SK-N-SH (cell line): Measurements from ENCODE around the gene XRCC5. TPM values are rescaled to one million over a fixed set of nuclear protein-coding genes. Genes with fewer than 3 reads are reported as not detected.

Experiments
- CTCF ChIA-PET: fragments of 300-600, 350-600 bp; formaldehyde crosslinking; extraction: SDS; loops from one replicate; lab custom pipeline; 2021; lab: Yijun Ruan, JAX
- POLR2A ChIA-PET: fragments of 350-600 bp; sonication (Branson Sonifier 250); formaldehyde crosslinking; extraction: SDS; loops from one replicate; lab custom pipeline; 2020; ENCODE audit warnings: antibody characterized with exemption, inconsistent platforms; lab: Yijun Ruan, JAX
- DNase-seq: peaks from one replicate; pipeline ENCODE4 v3.0.0; 2012
- H2AFZ ChIP-seq: fragments of 200-600 bp; sonication (generic); 2 replicates; pipeline ENCODE4 v1.8.1; 2016; ENCODE audit warnings: antibody characterized with exemption, mild to moderate bottlenecking, low read depth
- H3F3A ChIP-seq: fragments of 200-600 bp; sonication (generic); replicated peaks from 2 replicates; pipeline ENCODE3; 2016; ENCODE audit warnings: antibody characterized with exemption, mild to moderate bottlenecking; ENCODE audit not compliant: insufficient read depth
- H3K27ac ChIP-seq, 2 experiments: fragments of 200-500 bp in 1 of 2; fragments of 200-600 bp in 1 of 2; sonication (Bioruptor generic) in 1 of 2; sonication (generic), shearing (Covaris generic) in 1 of 2; 2 replicates each; pipeline versions ENCODE4 v1.5.1 to v1.6.1; 2014 to 2016; ENCODE audit warnings: low read depth in 2 of 2, inconsistent platforms in 1 of 2, low read length in 1 of 2, mild to moderate bottlenecking in 1 of 2, mixed read lengths in 1 of 2
- H3K27me3 ChIP-seq: fragments of 200-600 bp; sonication (generic), shearing (Covaris generic); 2 replicates; pipeline ENCODE4 v1.6.1; 2016; ENCODE audit warnings: mixed run types; ENCODE audit not compliant: insufficient read depth
- H3K36me3 ChIP-seq, 2 experiments: fragments of 200-500 bp in 1 of 2; fragments of 200-600 bp in 1 of 2; sonication (Bioruptor generic) in 1 of 2; sonication (generic) in 1 of 2; replicated peaks in 1 of 2; 2 replicates each; pipeline versions ENCODE3 to v1.5.1; 2014 to 2016; ENCODE audit warnings: low read length in 1 of 2, mild to moderate bottlenecking in 1 of 2; ENCODE audit not compliant: insufficient read depth in 2 of 2, control insufficient read depth in 1 of 2
- H3K4me1 ChIP-seq, 2 experiments: fragments of 200-500 bp in 1 of 2; fragments of 200-600 bp in 1 of 2; sonication (Bioruptor generic) in 1 of 2; sonication (generic), shearing (Covaris generic) in 1 of 2; 2 replicates each; pipeline versions ENCODE4 v1.5.1 to v1.6.1; 2014 to 2016; ENCODE audit warnings: low read depth in 1 of 2, low read length in 1 of 2, mixed run types in 1 of 2; ENCODE audit not compliant: insufficient read depth in 2 of 2, control insufficient read depth in 1 of 2
- H3K4me2 ChIP-seq: fragments of 200-600 bp; sonication (generic), shearing (Covaris generic); 2 replicates; pipeline ENCODE4 v1.6.1; 2017; ENCODE audit warnings: mixed run types
- H3K4me3 ChIP-seq, 2 experiments: fragments of 200-500 bp in 1 of 2; fragments of 200-600 bp in 1 of 2; sonication (Bioruptor generic) in 1 of 2; sonication (generic), shearing (Covaris generic) in 1 of 2; 2 replicates each; pipeline versions ENCODE4 v1.5.1 to v1.8.1; 2014 to 2016; ENCODE audit warnings: low read depth in 2 of 2, inconsistent platforms in 1 of 2, low read length in 1 of 2, mild to moderate bottlenecking in 1 of 2, mixed read lengths in 1 of 2, moderate library complexity in 1 of 2
- H3K79me2 ChIP-seq: fragments of 200-600 bp; sonication (generic); 2 replicates; pipeline ENCODE4 v1.8.1; 2017; ENCODE audit warnings: mild to moderate bottlenecking; ENCODE audit not compliant: insufficient read depth
- H3K9ac ChIP-seq: fragments of 200-600 bp; sonication (generic); 2 replicates; pipeline ENCODE4 v1.6.1; 2017; ENCODE audit warnings: mixed run types
- H3K9me2 ChIP-seq: fragments of 200-600 bp; sonication (generic); 2 replicates; pipeline ENCODE4 v1.6.1; 2017; ENCODE audit warnings: mixed run types
- H3K9me3 ChIP-seq: fragments of 200-600 bp; sonication (generic); 2 replicates; pipeline ENCODE4 v1.6.1; 2017; ENCODE audit warnings: mixed run types, mild to moderate bottlenecking, moderate library complexity
- H4K20me1 ChIP-seq: fragments of 200-600 bp; sonication (generic); 2 replicates; pipeline ENCODE4 v1.6.1; 2017; ENCODE audit warnings: mild to moderate bottlenecking, mixed run types; ENCODE audit not compliant: insufficient read depth
- CHD2 ChIP-seq: fragments of 150-350 bp; IDR thresholded peaks from 2 replicates; pipeline ENCODE4 v1.6.1; 2018; ENCODE audit warnings: low read length; ENCODE audit not compliant: partially characterized antibody
- CTCF ChIP-seq: fragments of 200-600 bp; sonication (generic); IDR thresholded peaks from 2 replicates; pipeline ENCODE4 v1.6.1; 2017; ENCODE audit warnings: antibody characterized with exemption, mild to moderate bottlenecking, moderate library complexity
- EP300 ChIP-seq, 2 experiments: IDR thresholded peaks; 2 replicates each; pipeline versions ENCODE4 v1.4.0 to v1.6.1; 2012; ENCODE audit warnings: borderline replicate concordance in 1 of 2, low read depth in 1 of 2, low read length in 1 of 2
- EZH2phosphoT487 ChIP-seq: fragments of 200-600 bp; sonication (generic); IDR thresholded peaks from 2 replicates; pipeline ENCODE4 v1.6.1; 2017; ENCODE audit warnings: low read depth, mixed run types, mild to moderate bottlenecking, antibody characterized with exemption, moderate library complexity, borderline replicate concordance
- FOXM1 ChIP-seq: IDR thresholded peaks from 2 replicates; pipeline ENCODE4 v1.4.0; 2012; ENCODE audit warnings: low read depth, mild to moderate bottlenecking
- IRF3 ChIP-seq: fragments of 150-350 bp; IDR thresholded peaks from 2 replicates; pipeline ENCODE4 v1.6.1; 2016; ENCODE audit warnings: mild to moderate bottlenecking, low read depth, low read length
- JUND ChIP-seq: IDR thresholded peaks from 2 replicates; pipeline ENCODE4 v1.4.0; 2012
- MAX ChIP-seq: IDR thresholded peaks from 2 replicates; pipeline ENCODE4 v1.4.0; 2012; ENCODE audit warnings: low read depth
- MEF2A ChIP-seq: IDR thresholded peaks from 2 replicates; pipeline ENCODE4 v1.4.0; 2012; ENCODE audit warnings: low read depth, borderline replicate concordance
- NFIC ChIP-seq: IDR thresholded peaks from 2 replicates; pipeline ENCODE4 v1.4.0; 2012; ENCODE audit warnings: borderline replicate concordance
- PBX3 ChIP-seq: IDR thresholded peaks from 2 replicates; pipeline ENCODE4; 2012
- RCOR1 ChIP-seq: fragments of 150-350 bp; IDR thresholded peaks from 2 replicates; pipeline ENCODE4 v1.6.1; 2017; ENCODE audit warnings: antibody characterized with exemption, low read length
- RFX5 ChIP-seq: IDR thresholded peaks from 2 replicates; pipeline ENCODE4 v1.6.1; 2012; ENCODE audit warnings: mild to moderate bottlenecking, improper control_type of control experiment, low read length
- SMC3 ChIP-seq: IDR thresholded peaks from 2 replicates; pipeline ENCODE4 v1.6.1; 2012; ENCODE audit warnings: low read depth, low read length, improper control_type of control experiment
- TAF1 ChIP-seq: IDR thresholded peaks from 2 replicates; pipeline ENCODE4 v1.6.1; 2012; ENCODE audit warnings: low read depth, mild to moderate bottlenecking, low read length, moderate library complexity, borderline replicate concordance
- TCF12 ChIP-seq: IDR thresholded peaks from 2 replicates; pipeline ENCODE4 v1.4.0; 2012
- TEAD4 ChIP-seq: IDR thresholded peaks from 2 replicates; pipeline ENCODE4 v1.4.0; 2012; ENCODE audit warnings: mild to moderate bottlenecking, borderline replicate concordance; ENCODE audit not compliant: insufficient read depth
- USF1 ChIP-seq: IDR thresholded peaks from 2 replicates; pipeline ENCODE4 v1.4.0; 2012; ENCODE audit warnings: low read depth, borderline replicate concordance
- USF2 ChIP-seq: fragments of 150-350 bp; IDR thresholded peaks from 2 replicates; pipeline ENCODE4 v1.6.1; 2017; ENCODE audit warnings: antibody characterized with exemption, low read length, low read depth, borderline replicate concordance
- WGBS: methylation state at CpG from one replicate; pipeline ENCODE4 v1.1.6; 2017; ENCODE audit warnings: low lambda C conversion rate; 5-methylcytosine and 5-hydroxymethylcytosine counted together
- polyA plus RNA-seq, 3 experiments: library from polyadenylated mRNA; depleted of rRNA; stranded (reverse); fragments of >200 nt; gene quantifications; 2 replicates each; pipeline ENCODE4 v1.2.3, GENCODE V29; 2012

Gene XRCC5
- polyA plus RNA-seq, 1 of the 3 experiments (the other 2 are of a cell fraction) = 125 TPM

- Histone ChIP-seq H3K9ac (no peak overlapping the region), H3K79me2 (no peaks in the 10 kb centered on the region), H3K27me3 (no peaks in the 10 kb centered on the region), H2AFZ (no peak overlapping the region), H3K27ac (no peak overlapping the region), H3K9me3 (peaks cover 15% of the 10 kb centered on the region; the same call in 1 of the 2 replicates)
- DNase-seq = no peak
- CTCF ChIA-PET = no interaction called here
- no peak for TF ChIP-seq USF2
- no peak for TF ChIP-seq MAX
- TF ChIP-seq RFX5 = no peak
- TF ChIP-seq JUND = no peak
- no peak for TF ChIP-seq PBX3
- TF ChIP-seq, all 33 proteins: peak for 0
- Histone ChIP-seq H3K4me1 (no peaks in the 10 kb centered on the region), H3F3A (peaks cover 11% of the 10 kb centered on the region), H4K20me1 (no peaks in the 10 kb centered on the region), H3K4me3 (no peak overlapping the region), H3K36me3 (peaks cover 0 to 16% of the 10 kb centered on the region in 2 experiments), H3K9me2 (no peaks in the 10 kb centered on the region), H3K4me2 (no peak overlapping the region)
- 81% methylated on average over 1 of the region's 1 CpG for WGBS
- POLR2A ChIA-PET = no interaction called here
Measured at GRCh38 chr2:216232721-216233120, 123.6 kb downstream of the XRCC5 start.

- no peak overlapping the region for H3K4me2 ChIP-seq
- no peak for DNase-seq
- no peaks in the 10 kb centered on the region for H4K20me1 ChIP-seq
- no peak overlapping the region for H2AFZ ChIP-seq
- H3K9ac ChIP-seq = no peak overlapping the region
- CTCF ChIA-PET = no interaction called here
- POLR2A ChIA-PET = no interaction called here
- no peak overlapping the region for H3K4me3 ChIP-seq
- H3F3A ChIP-seq = peaks cover 10% of the 10 kb centered on the region
- H3K9me2 ChIP-seq = no peaks in the 10 kb centered on the region
- no peaks in the 10 kb centered on the region for H3K4me1 ChIP-seq
- H3K36me3 ChIP-seq = peaks cover 0 to 16% of the 10 kb centered on the region in 2 experiments
- no peaks in the 10 kb centered on the region for H3K27me3 ChIP-seq
- peaks cover 15% of the 10 kb centered on the region; the same call in 1 of the 2 replicates for H3K9me3 ChIP-seq
- 87% methylated on average over 2 of the region's 4 CpGs for WGBS
- TF ChIP-seq TEAD4 (no peak), EP300 (IDR thresholded peaks at IDR 0.05; ENCODE audit: borderline replicate concordance in 1 of 2, low read depth in 1 of 2, low read length in 1 of 2) (no peak), RCOR1 (no peak), JUND (no peak), EZH2phosphoT487 (no peak), MAX (no peak), TAF1 (no peak), TCF12 (no peak), USF1 (no peak), CTCF (no peak), NFIC (no peak), CHD2 (no peak), SMC3 (no peak), FOXM1 (no peak), MEF2A (no peak), USF2 (no peak), IRF3 (no peak)
- no peaks in the 10 kb centered on the region for H3K79me2 ChIP-seq
- H3K27ac ChIP-seq = no peak overlapping the region
Measured at GRCh38 chr2:216233281-216233995, 124.3 kb downstream of the XRCC5 start.
